NCI-H2107 treated with DMSO at 0.1 percent for 48 hours (cell line): Measurements from ENCODE around the gene SF3B3.

Experiments
- DNase-seq: peaks from one replicate; lab custom pipeline; 2025; ENCODE audit not compliant: unreplicated experiment; lab: John Stamatoyannopoulos, UW

The SF3B3 gene

DNA sequence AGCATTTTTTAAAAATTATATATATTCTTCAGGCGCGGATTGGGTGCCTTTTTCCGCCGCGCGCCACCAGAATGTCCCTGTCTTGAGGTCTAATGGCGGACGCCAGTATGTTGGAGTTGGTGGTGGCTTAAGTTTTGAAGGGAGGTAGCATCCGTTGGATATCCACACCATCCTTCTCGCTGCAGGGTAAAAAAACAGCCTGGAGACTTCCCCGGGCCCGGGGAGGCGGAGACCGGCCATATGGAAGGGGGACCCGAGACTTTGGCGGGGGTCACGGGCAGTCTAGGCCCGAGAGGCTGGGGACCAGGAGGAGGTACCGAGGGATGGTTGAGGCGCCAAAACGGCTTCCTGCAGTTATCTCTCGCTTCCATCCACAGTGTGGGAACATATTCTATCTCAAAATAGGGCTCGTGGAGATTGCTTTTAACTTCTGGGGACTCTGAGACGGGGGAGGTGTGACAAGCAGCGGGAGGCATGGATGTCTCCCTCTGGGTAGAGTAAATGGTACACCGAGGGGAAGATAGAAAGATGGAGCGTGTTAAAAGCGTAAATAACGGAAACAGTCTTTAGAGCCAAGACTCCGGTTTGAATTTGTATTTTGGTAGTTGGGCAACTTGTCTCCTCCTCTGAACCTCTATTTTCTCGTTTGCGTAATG is at the start of gene SF3B3:
Gene SF3B3 (plus strand): TSS at position 74 of the 656 bp plus-strand sequence. CDS start 2,841 bp downstream, outside the sequence.
- DNase-seq: peak; percentile 90

DNA sequence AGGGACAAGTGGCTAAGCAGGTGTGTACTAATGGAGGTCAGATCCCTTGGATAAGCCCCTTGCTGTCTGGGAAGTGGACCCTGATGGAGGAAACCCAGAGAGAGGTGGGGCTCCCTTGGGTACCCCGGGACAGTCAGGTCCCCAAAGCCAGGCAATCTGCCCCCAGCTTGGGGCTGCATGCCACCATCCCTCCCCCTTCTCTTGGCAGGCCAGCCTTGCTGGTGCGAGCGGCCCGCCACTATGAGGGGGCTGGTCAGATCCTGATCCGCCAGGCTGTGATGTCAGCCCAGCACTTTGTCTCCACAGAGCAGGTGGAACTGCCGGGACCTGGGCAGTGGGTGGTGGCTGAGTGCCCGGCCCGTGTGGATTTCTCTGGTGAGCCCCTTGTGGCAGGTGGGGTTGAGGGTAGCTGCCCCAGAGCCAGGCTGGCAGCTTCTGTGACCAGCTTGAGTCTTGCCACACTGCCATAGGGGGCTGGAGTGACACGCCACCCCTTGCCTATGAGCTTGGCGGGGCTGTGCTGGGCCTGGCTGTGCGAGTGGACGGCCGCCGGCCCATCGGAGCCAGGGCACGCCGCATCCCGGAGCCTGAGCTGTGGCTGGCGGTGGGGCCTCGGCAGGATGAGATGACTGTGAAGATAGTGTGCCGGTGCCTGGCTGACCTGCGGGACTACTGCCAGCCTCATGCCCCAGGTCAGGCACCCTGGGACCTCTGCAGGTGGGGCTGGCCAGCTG is 49.1 kb upstream of the SF3B3 start:
- DNase-seq: no peak

DNA sequence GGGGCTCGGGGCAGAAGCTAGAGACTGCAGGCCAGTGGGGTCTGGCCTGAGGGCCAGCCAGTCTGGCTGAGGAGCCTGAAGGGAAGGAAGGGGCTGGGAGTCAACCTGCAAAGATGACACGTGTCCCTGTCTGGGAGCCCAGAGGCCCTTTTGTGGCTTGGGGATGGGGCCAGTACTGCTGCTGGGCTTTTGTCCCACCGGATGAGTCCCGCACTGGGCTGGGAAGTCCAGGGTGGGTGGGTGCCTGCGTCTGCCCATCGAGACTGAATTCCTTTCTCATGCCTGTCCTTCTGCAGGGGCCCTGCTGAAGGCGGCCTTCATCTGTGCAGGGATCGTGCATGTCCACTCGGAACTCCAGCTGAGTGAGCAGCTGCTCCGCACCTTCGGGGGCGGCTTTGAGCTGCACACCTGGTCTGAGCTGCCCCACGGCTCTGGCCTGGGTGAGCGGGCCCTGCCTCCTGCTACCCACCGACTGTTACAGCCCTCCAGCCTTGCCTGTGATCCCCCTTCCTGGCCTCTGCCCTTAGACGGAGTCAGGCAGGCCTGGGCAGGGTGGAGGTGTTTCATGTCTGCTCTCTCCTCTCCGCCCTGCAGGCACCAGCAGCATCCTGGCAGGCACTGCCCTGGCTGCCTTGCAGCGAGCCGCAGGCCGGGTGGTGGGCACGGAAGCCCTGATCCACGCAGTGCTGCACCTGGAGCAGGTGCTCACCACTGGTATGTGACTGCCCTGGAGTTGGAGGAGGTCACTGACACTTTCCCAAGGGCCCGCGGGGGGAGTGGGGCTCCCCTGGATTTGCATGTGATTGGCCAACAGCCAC is 48.4 kb upstream of the SF3B3 start:
- DNase-seq: no peak

DNA sequence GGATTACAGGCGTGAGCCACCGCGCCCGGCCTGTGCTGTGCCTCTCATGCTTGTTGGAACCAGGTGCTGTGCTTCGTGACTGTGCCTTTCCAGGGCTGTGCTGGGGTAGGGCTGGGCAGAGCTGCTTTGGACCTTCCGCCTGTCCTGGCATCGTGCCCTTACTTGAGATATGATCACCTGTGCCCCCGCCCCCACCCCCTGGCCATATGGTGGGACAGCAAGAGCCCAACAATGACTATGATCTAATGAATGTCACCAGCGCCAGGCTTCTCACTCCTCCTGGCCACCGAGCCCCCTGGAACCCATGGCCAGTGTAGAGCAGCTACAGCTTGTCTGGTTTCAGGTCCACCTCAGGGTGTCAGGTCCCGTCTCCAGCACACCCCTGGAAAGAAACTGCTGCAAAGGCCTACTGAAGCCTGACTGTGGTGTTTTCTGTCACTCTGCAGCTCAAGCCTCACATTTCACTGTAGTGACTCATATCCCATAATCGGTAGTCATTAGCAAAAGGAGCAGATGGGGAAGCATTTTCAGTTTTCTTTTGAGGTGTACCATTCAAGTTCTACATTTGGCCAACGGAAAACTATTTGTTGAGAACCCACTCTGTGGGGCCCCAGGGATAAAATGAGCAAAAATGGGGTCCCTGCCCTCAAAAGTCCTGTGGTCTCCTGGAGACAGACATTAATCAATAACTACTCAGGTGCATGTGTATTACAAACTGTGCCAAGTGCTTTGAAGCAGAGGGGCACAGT is 47.2 kb upstream of the SF3B3 start:
- peak; percentile 6 for DNase-seq

DNA sequence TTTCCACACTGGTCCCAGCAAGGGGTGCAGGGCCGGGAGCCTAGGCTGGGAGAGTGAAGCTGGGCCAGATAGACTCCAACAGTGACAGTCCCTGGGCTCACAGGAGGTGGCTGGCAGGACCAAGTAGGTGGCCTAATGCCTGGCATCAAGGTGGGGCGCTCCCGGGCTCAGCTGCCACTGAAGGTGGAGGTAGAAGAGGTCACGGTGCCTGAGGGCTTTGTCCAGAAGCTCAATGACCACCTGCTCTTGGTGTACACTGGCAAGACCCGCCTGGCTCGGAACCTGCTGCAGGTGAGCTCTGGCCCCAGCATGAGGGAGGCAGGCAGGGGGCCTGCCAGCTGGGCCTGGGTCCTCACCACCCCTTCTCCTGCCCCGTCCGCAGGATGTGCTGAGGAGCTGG is 45.4 kb upstream of the SF3B3 start:
- DNase-seq: no peak

DNA sequence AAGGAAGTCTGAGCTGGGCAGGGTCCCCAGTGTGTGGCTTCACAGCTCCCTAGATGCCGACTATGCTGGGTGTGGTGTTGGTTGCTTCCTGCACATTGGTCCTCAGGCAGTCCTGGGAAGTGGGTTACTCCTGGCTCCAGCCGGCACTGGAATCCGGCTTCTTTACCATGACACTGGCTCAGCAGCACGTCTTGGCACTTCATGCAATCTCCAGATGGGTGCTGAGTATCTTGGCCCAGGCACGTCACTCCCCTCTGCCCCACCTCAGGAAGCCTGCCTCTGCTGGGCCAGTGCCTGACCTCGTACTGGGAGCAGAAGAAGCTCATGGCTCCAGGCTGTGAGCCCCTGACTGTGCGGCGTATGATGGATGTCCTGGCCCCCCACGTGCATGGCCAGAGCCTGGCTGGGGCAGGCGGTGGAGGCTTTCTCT is 44.7 kb upstream of the SF3B3 start:
- no peak for DNase-seq

DNA sequence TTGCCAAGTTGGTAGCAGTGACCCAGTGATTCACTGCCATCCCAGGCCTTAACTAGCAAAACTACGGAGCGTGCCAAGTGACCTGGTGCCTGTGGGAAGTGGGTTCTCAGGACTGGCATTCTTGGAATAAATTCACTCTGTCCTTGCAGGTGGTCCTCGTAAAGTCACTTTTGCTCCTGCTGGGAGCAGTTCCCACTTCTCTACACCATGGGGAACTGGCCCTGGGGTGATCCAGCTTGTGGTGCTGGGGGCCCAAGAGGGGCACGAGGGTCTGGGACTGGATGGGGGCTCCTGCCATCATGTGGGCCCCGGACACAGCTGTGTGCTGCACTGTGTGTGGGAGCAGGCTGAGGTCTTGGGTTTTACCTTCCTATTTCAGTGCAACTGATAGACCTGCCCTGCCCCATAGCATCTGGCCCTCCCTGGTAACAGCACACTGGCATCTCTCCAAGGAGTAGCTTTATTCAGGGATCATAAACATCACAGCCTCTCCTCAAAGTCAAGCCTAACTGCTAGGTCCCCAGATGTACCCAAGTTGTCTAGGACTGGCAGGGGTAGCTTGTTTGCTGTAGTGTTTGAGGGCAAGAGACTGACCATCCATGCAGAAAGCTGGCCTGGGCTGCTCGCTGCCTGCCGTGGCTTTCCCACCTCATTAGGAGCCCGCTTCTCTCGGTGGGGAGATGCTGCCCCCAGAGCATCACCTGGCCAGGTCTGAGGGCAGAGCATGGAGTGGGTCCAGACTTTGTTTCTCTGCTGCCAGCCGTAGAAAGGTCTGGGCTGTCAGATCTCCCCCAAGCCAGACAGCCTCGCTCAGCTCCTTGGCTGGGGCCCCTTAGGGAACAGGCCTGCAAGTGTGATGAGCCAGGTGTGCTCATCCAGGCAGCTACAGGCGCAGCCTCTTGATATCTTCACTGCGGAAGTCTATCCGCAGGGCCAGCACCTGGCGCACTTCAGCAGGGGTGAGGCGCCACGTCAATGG is 43.2 kb upstream of the SF3B3 start:
- no peak for DNase-seq

DNA sequence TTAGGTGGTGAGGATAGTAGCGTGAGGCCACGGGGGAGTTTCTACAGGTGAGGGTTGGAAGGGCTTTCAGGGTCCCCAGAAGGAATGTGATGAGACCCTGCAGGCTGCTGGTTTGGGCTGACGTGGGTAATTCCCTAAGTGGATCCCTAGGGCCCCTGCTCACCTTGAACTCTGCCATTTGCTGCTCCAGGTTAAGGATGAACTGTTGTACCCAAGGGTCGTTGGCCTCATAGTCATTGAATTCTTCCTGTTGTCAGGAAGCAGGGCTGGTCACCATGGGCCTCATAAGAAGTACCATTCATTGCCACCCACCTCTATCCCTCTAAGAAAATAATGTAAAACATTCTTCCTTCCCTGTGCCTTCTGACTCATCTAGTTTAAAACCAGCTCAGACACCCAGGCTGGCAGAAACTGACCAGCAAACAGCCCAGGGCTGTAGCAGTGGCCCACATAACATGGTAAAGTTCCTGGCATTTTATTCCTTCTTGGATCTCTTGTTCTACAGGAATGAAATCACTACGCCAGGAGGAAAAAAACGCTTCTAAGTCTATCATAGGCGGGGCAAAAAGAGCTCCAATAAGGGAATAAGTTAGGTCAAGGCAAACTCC is 41.6 kb upstream of the SF3B3 start:
- no peak for DNase-seq

DNA sequence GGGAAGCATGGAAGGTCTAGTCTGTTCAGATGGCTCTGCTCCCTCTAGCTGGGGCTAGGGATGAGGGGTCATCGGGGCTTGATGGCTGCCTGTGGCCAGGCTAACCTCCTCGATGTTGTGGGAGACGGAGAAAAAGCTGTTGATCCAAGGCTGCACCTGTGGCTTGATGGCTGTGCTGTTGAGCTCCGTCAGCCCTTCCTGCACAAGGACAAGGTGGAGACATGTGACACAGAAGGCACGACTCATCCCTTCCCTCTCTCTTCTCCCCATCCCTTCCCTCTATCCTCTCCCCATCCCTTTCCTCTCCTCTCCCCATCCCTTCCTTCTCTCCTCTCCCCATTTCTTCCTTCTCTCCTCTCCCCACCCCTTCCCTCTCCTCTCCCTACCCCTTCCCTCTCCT is 41.0 kb upstream of the SF3B3 start:
- no peak for DNase-seq

DNA sequence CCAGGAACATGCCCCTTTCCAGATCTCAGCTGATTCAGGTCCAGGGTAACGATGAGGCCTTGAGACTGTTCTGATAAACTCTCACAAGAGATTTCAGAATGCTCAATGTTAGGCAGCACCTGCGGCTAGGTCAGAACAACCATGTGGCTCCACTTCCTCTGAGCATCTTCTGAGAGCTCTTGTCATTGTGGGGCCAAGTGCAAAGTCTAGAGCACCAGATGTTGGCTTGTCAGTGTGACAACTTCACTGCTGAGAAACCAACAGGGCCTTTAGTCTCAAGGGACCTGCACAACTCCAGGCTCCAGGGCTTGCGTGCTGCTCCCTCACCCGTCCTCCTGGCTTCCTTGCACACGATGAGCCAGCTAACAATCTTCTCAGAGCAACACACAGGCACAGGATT is 40.2 kb upstream of the SF3B3 start:
- DNase-seq: no peak

DNA sequence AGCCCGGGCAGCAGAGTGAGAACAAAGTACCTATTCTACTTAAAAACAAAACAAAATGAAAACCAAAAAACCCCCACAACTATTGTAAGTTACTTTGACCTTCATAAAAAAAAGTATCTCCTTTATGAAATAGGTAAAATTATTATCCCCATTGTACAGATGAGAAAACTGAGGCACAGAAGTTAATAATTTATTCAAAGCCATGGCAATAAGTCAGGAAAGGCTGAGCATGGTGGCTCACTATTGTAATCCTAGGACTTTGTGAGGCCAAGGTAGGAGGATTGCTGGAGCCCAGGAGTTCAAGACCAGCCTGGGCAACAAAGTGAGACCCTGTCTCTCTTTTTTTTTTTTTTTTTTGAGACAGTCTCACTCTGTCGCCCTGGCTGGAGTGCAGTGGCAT is 38.7 kb upstream of the SF3B3 start:
- DNase-seq: no peak

DNA sequence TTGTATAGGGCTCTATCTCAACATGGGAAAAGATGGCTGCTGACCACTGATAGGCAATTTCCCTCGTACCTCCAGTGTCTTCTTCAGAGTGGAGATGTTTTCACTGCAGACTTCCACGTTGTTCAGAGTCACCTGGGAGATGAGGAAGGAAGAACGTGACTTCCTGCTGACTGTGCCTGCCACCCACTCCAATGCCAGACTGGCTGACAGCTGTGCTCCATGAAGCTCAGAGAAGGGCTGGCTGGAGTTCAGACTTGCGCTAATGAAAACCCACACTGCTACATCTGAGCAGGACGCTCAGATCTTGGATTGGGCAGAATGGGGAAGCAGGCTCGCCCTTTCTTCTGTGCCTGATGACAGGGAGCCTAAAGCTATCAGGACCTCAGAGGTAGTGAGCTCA is 33.4 kb upstream of the SF3B3 start:
- DNase-seq: no peak

DNA sequence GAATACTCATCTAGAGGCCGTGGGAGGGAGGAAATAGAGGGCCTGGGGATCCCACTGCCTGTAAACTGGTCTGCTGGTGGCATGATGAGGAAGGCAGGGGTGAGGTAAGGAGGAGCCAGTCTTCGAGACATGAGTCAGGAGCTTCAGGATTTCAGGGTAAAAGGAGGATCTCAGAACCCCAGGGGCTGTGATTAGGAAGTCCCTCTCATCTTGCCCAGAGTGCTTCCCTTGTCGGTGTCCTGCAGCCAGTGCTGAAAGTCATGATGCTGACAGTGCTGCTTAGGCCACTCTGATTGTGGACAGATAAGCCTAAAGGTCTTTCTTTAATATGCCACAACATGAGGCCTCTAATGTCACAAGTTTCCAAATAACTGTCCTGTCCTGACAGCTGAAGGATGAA is 29.8 kb upstream of the SF3B3 start:
- no peak for DNase-seq

DNA sequence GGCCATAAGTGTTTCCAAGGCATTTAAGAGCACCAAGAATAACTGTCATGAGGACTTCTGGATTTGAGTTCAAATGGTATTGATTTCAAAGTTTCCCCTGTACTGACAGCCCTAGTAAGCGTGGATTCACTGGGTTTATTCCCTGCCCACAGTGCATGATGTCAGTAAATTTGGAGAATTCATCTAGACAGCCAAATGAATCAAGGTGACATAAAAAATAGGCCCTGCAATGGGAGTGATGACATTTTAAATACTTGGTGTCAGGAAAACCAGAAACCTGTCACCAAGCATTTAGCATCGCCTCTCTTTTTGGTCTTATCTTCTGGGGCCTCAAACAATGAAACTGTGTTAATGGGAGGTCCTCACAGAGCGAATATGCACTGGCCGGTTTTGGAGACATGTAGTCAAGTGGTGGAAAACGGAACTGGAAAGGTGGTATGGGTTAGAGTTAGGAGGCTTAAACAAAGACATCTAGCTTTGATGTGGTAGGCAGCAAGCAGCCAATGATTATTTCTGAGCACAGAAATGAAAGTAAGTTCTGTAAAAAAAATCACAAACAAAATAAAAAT is 29.3 kb upstream of the SF3B3 start:
- no peak for DNase-seq

DNA sequence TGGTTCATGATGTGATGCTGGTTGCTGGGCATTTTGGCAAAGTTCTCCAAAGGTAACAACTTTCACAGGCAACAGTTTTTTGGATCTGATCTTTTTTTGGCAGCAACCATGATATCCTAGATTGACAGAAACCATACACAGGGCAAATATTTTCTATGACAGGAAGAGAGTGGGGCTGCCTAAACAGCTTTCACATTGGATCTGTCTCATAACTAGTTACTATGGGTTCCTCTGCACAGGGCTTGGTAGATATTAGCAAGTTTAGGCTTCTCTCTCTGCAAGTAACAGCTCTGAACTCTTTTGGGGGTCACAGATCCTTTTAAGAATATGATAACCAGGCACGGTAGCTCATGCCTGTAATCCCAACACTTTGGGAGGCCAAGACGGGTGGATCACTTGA is 28.8 kb upstream of the SF3B3 start:
- DNase-seq: no peak

DNA sequence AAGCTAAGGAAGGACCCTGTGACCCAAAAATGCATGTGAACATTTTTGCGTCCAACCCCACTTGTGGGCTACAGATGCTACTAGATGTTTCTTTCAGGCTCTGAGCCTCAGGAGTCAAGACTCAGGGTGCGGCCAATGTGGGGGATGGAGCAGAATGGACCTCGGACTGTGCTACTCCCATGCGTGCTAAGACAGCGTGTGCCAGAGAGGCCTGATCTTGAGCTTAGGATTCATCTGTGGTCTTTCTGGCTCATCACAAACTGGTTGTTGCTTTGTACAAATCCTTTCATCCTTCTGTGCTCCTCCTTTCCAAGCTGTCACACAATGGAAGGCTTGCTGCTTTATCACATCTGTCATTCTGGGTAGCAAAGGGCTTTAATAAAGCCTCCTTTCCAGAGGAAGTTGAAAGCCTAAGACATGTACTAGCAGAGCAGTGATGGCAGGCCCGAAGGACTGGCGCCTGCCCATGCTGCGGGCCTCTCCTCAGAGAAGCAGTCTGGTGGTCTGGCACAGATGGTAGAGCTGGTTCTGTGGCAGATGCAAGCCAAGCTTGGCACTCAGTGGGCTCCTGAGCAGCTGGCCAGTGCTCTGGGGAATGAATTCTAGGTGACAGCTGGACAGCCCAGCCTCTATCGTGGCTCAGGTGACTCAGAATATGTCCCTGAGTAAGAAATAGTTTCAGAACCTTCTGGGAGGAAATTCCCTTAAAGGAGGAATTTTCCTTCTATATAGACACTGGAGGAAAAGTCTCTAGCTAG is 28.0 kb upstream of the SF3B3 start:
- DNase-seq: no peak

DNA sequence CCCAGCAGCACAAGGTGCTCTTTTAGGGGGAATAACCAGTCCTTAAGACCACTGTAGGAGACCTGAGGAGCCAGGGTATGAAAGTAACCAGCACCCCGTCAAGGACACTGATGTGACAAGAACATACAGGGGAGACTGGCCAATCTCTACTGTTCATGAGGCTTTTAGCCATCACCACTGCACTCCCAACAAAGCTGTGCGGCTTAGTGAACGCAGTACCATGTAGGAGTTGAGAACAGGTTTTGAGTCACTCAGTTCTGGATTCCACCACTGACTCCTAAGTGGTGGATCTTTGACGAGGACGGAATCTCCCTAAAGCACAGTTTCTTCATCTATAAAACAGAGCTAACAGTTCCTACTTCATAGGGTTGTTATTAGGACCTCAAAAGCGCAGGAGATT is 27.1 kb upstream of the SF3B3 start:
- DNase-seq: no peak

DNA sequence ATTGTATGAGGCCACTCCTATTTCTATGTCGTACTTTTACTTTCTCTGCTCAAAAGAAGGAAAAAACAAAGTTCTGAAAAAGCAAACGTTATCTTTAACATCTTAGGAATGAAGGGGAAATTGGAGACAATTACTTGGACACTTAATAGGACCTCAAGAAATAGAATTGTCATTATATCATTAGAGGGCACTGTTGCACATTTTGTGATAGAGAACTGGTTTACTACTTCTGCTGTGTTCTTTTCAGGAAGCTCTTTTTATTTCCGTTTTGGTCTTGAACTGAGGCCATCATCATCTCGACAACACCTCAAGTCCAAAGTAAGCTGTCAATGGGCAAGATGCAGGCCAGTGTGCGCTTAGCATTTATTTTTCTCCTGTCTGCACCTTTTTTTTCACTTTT is 14.9 kb upstream of the SF3B3 start:
- DNase-seq: no peak

DNA sequence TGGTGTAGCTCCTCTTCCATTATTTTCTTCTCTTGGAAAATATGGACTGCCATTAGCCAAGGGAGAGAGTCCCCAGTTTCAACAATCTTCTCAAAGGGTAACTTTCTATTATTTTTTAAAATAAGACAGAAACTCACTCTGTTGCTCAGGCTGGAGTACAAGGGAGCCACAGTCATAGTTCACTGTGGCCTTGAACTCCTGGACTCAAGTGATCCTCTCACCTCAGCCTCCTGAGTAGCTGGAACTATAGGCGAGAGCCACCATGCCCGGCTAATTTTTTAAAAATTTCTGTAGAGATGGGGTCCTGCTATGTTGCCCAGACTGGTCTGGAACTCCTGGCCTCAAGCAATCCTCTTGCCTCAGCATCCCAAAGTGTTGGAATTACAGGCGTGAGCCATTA is 13.4 kb upstream of the SF3B3 start:
- DNase-seq: no peak
